ENCODE data around the gene PLCB1. TPM values are rescaled to one million over a fixed set of nuclear protein-coding genes. Genes with fewer than 3 reads are reported as not detected.

The PLCB1 gene
- total RNA-seq, 1 experiment from 2014 or later, result not detected

GRCh38 chr20:8664778-8665177 lies 532.7 kb downstream of the PLCB1 start:
- H3K4me3 ChIP-seq, result no peak overlapping the region
- no peaks in the 10 kb centered on the region for H3K9me3 ChIP-seq (ENCODE audit: insufficient read depth, low read depth)
- H2AFZ ChIP-seq, result no peak overlapping the region
- H3F3A ChIP-seq (ENCODE audit: insufficient read depth, low read depth), result no peaks in the 10 kb centered on the region
- H3K27ac ChIP-seq, result no peak overlapping the region
- ChIA-PET CTCF (no interaction called here), POLR2A (ENCODE audit: unreplicated experiment) (no interaction called here)
- BruUV-seq (replicated peaks), result no TSS peak
- no peak for DNase-seq
- 0 out of 2 replicates have a peak, but pooled peaks have one; percentile 22 for TF ChIP-seq CTCF (conservative IDR thresholded peaks at IDR 0.05)
- TF ChIP-seq EZH2 (IDR thresholded peaks at IDR 0.05; ENCODE audit: low read depth), result no peak
- no peaks in the 10 kb centered on the region for H3K36me3 ChIP-seq (ENCODE audit: low read depth)
- H4K20me1 ChIP-seq (ENCODE audit: insufficient read depth), result no peaks in the 10 kb centered on the region
- no peaks in the 10 kb centered on the region for H3K27me3 ChIP-seq (ENCODE audit: insufficient read depth, low read depth)
- no peak overlapping the region for H3K4me2 ChIP-seq
- intact Hi-C loops (cut with micrococcal nuclease; ENCODE audit: unreplicated experiment), result no loop called here
- H3K4me1 ChIP-seq (replicated peaks; ENCODE audit: insufficient read depth), result no peaks in the 10 kb centered on the region
- H3K9me2 ChIP-seq (ENCODE audit: insufficient read depth), result no peaks in the 10 kb centered on the region
- H3K79me2 ChIP-seq (ENCODE audit: low read depth), result no peaks in the 10 kb centered on the region

- Histone ChIP-seq H3K27me3 (ENCODE audit: insufficient read depth, low read depth) (no peaks in the 10 kb centered on the region), H3K79me2 (ENCODE audit: low read depth) (no peaks in the 10 kb centered on the region), H3F3A (ENCODE audit: insufficient read depth, low read depth) (no peaks in the 10 kb centered on the region), H3K4me2 (no peak overlapping the region), H3K9me3 (ENCODE audit: insufficient read depth, low read depth) (no peaks in the 10 kb centered on the region), H2AFZ (no peak overlapping the region), H3K27ac (no peak overlapping the region), H3K36me3 (ENCODE audit: low read depth) (no peaks in the 10 kb centered on the region), H4K20me1 (ENCODE audit: insufficient read depth) (no peaks in the 10 kb centered on the region), H3K4me3 (no peak overlapping the region), H3K4me1 (replicated peaks; ENCODE audit: insufficient read depth) (no peaks in the 10 kb centered on the region), H3K9me2 (ENCODE audit: insufficient read depth) (no peaks in the 10 kb centered on the region)
- no peak for DNase-seq
- intact Hi-C loops (cut with micrococcal nuclease; ENCODE audit: unreplicated experiment), result no loop called here
- BruUV-seq (replicated peaks), result no TSS peak
- TF ChIP-seq EZH2 (IDR thresholded peaks at IDR 0.05; ENCODE audit: low read depth) (no peak), CTCF (conservative IDR thresholded peaks at IDR 0.05) (no peak)
- ChIA-PET POLR2A (ENCODE audit: unreplicated experiment) (no interaction called here), CTCF (no interaction called here)
These were observed 535.2 kb downstream of the PLCB1 start for GRCh38 chr20:8667306-8667705.

GRCh38 chr20:8670207-8670892 lies 538.3 kb downstream of the PLCB1 start:
- no peak overlapping the region for H3K4me3 ChIP-seq
- H4K20me1 ChIP-seq (ENCODE audit: insufficient read depth), result no peaks in the 10 kb centered on the region
- DNase-seq, result no peak
- intact Hi-C loops (cut with micrococcal nuclease; ENCODE audit: unreplicated experiment), result no loop called here
- H3K9me2 ChIP-seq (ENCODE audit: insufficient read depth), result no peaks in the 10 kb centered on the region
- no peak for TF ChIP-seq CTCF (conservative IDR thresholded peaks at IDR 0.05)
- TF ChIP-seq EZH2 (IDR thresholded peaks at IDR 0.05; ENCODE audit: low read depth), result no peak
- no peak overlapping the region for H3K27ac ChIP-seq
- H2AFZ ChIP-seq, result no peak overlapping the region
- ChIA-PET CTCF (no interaction called here), POLR2A (ENCODE audit: unreplicated experiment) (no interaction called here)
- no peaks in the 10 kb centered on the region for H3K36me3 ChIP-seq (ENCODE audit: low read depth)
- H3F3A ChIP-seq (ENCODE audit: insufficient read depth, low read depth), result no peaks in the 10 kb centered on the region
- no TSS peak for BruUV-seq (replicated peaks)
- no peaks in the 10 kb centered on the region for H3K79me2 ChIP-seq (ENCODE audit: low read depth)
- 0 out of 2 replicates have a peak, but pooled peaks cover 4% of the 10 kb centered on the region for H3K27me3 ChIP-seq (ENCODE audit: insufficient read depth, low read depth)
- no peaks in the 10 kb centered on the region for H3K9me3 ChIP-seq (ENCODE audit: insufficient read depth, low read depth)
- H3K4me1 ChIP-seq (replicated peaks; ENCODE audit: insufficient read depth), result no peaks in the 10 kb centered on the region
- H3K4me2 ChIP-seq, result no peak overlapping the region

Data from PC-9 (cell line).